ENCODE measurements around the gene VSIG8. TPM values are rescaled to one million over a fixed set of nuclear protein-coding genes. Genes with fewer than 3 reads are reported as not detected.

VSIG8 gene
- total RNA-seq, 1 experiment from 2014 or later, result not detected

DNA sequence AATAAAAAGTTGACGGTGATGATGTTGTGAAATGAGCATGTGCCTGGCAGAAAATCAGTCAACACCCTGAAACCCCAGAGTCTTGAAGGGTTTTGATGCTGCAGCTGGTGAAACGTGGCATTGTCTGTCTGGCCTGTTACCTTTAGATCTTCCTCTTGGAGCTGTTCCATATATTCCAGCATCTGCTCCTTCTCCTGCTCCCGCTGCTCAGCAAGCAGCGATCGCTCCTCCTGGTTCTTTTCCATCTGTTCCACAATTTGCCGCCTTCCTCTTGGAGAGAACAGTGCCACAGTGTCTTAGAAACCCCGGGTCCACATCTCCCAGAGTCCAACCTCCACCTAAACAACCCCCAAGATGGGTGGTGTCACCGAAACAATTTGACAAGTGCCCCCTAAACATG lies 21.8 kb upstream of the VSIG8 start:
- POLR2A ChIA-PET (ENCODE audit: low non-redundant PET), result no interaction called here
- Histone ChIP-seq H3K27me3 (replicated peaks; ENCODE audit: insufficient read depth, low read depth, low read length, poor library complexity) (no peaks in the 10 kb centered on the region), H3K27ac (ENCODE audit: low read depth, low read length, poor library complexity, severe bottlenecking) (no peak overlapping the region), H3K9me3 (ENCODE audit: low read depth, low read length, poor library complexity, severe bottlenecking) (no peaks in the 10 kb centered on the region), H3K36me3 (ENCODE audit: insufficient read depth, low read length, poor library complexity, severe bottlenecking) (no peaks in the 10 kb centered on the region), H3K4me3 (ENCODE audit: low read depth, low read length, poor library complexity, severe bottlenecking) (no peak overlapping the region), H3K4me1 (ENCODE audit: insufficient read depth, low read length, poor library complexity, severe bottlenecking) (peaks cover 28% of the 10 kb centered on the region)
- BruUV-seq (replicated peaks), result no TSS peak
- intact Hi-C loops (cut with micrococcal nuclease; ENCODE audit: unreplicated experiment), result no loop called here
- TF ChIP-seq, protein P1, sequence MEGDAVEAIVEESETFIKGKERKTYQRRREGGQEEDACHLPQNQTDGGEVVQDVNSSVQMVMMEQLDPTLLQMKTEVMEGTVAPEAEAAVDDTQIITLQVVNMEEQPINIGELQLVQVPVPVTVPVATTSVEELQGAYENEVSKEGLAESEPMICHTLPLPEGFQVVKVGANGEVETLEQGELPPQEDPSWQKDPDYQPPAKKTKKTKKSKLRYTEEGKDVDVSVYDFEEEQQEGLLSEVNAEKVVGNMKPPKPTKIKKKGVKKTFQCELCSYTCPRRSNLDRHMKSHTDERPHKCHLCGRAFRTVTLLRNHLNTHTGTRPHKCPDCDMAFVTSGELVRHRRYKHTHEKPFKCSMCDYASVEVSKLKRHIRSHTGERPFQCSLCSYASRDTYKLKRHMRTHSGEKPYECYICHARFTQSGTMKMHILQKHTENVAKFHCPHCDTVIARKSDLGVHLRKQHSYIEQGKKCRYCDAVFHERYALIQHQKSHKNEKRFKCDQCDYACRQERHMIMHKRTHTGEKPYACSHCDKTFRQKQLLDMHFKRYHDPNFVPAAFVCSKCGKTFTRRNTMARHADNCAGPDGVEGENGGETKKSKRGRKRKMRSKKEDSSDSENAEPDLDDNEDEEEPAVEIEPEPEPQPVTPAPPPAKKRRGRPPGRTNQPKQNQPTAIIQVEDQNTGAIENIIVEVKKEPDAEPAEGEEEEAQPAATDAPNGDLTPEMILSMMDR (conservative IDR thresholded peaks at IDR 0.05; ENCODE audit: low read depth, low read length), result no peak
- no peak for TF ChIP-seq EZH2 (IDR thresholded peaks at IDR 0.05; ENCODE audit: borderline replicate concordance, low read depth, low read length, poor library complexity, severe bottlenecking)
- CTCF ChIA-PET, result no interaction called here
- no peak for DNase-seq (ENCODE audit: low spot score)

DNA sequence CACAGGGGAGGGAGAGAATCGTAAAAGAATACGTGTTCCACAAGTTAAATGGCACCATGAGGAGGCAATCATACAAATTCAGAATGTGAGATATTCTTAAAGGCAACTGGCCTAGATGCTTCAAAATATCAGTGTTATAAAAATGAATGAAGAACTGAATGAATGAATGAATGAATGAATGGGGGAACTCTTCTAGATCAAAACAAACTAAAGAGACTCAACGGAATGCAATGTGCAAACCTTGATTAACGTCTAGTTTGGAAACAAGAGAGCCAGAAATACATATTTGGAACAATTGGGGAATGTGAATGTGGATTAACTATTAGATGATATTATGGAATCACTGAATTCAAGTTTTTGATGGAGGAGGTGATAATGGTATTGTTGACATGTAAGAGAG lies 20.7 kb upstream of the VSIG8 start:
- intact Hi-C loops (cut with micrococcal nuclease; ENCODE audit: unreplicated experiment), result no loop called here
- POLR2A ChIA-PET (ENCODE audit: low non-redundant PET), result no interaction called here
- H3K27ac ChIP-seq (ENCODE audit: low read depth, low read length, poor library complexity, severe bottlenecking), result no peak overlapping the region
- no peak for TF ChIP-seq EZH2 (IDR thresholded peaks at IDR 0.05; ENCODE audit: borderline replicate concordance, low read depth, low read length, poor library complexity, severe bottlenecking)
- TF ChIP-seq, protein P1 (conservative IDR thresholded peaks at IDR 0.05; ENCODE audit: low read depth, low read length), result no peak
- no TSS peak for BruUV-seq (replicated peaks)
- no peaks in the 10 kb centered on the region for H3K36me3 ChIP-seq (ENCODE audit: insufficient read depth, low read length, poor library complexity, severe bottlenecking)
- H3K27me3 ChIP-seq (replicated peaks; ENCODE audit: insufficient read depth, low read depth, low read length, poor library complexity), result no peaks in the 10 kb centered on the region
- no peaks in the 10 kb centered on the region for H3K9me3 ChIP-seq (ENCODE audit: low read depth, low read length, poor library complexity, severe bottlenecking)
- no peak overlapping the region for H3K4me3 ChIP-seq (ENCODE audit: low read depth, low read length, poor library complexity, severe bottlenecking)
- CTCF ChIA-PET, result no interaction called here
- no peak for DNase-seq (ENCODE audit: low spot score)
- peaks cover 18% of the 10 kb centered on the region for H3K4me1 ChIP-seq (ENCODE audit: insufficient read depth, low read length, poor library complexity, severe bottlenecking)

DNA sequence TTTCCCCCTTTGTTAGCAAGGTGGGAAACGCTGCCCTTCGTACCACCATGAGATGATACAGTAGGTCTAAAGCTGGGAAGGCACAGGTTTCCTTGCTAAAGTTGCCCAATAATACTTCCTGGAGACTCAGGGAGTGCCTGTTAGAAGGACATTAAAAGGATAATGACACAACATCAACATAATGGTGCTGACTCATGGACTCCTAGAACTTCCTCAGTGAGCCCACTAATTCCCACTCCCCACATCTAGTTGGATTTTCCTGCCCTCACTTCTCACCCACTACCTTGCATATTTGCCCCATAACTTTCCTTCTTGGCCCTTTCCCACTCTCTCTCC lies 20.0 kb upstream of the VSIG8 start:
- Histone ChIP-seq H3K9me3 (ENCODE audit: low read depth, low read length, poor library complexity, severe bottlenecking) (no peaks in the 10 kb centered on the region), H3K36me3 (ENCODE audit: insufficient read depth, low read length, poor library complexity, severe bottlenecking) (no peaks in the 10 kb centered on the region), H3K4me3 (ENCODE audit: low read depth, low read length, poor library complexity, severe bottlenecking) (no peak overlapping the region), H3K4me1 (ENCODE audit: insufficient read depth, low read length, poor library complexity, severe bottlenecking) (peaks cover 18% of the 10 kb centered on the region), H3K27me3 (replicated peaks; ENCODE audit: insufficient read depth, low read depth, low read length, poor library complexity) (no peaks in the 10 kb centered on the region), H3K27ac (ENCODE audit: low read depth, low read length, poor library complexity, severe bottlenecking) (no peak overlapping the region)
- TF ChIP-seq, protein P1 (conservative IDR thresholded peaks at IDR 0.05; ENCODE audit: low read depth, low read length), result no peak
- TF ChIP-seq EZH2 (IDR thresholded peaks at IDR 0.05; ENCODE audit: borderline replicate concordance, low read depth, low read length, poor library complexity, severe bottlenecking), result no peak
- CTCF ChIA-PET, result no interaction called here
- POLR2A ChIA-PET (ENCODE audit: low non-redundant PET), result no interaction called here
- no TSS peak for BruUV-seq (replicated peaks)
- DNase-seq (ENCODE audit: low spot score), result peak; percentile 47
- intact Hi-C loops (cut with micrococcal nuclease; ENCODE audit: unreplicated experiment), result no loop called here

Data from A673 (cell line).